EH (cell line): ENCODE measurements around the gene RAPH1.

Experiments
- DNase-seq: peaks from one replicate; pipeline ENCODE4 v3.0.0-alpha.2; 2015; ENCODE audit warnings: low read depth

The RAPH1 gene, protein sequence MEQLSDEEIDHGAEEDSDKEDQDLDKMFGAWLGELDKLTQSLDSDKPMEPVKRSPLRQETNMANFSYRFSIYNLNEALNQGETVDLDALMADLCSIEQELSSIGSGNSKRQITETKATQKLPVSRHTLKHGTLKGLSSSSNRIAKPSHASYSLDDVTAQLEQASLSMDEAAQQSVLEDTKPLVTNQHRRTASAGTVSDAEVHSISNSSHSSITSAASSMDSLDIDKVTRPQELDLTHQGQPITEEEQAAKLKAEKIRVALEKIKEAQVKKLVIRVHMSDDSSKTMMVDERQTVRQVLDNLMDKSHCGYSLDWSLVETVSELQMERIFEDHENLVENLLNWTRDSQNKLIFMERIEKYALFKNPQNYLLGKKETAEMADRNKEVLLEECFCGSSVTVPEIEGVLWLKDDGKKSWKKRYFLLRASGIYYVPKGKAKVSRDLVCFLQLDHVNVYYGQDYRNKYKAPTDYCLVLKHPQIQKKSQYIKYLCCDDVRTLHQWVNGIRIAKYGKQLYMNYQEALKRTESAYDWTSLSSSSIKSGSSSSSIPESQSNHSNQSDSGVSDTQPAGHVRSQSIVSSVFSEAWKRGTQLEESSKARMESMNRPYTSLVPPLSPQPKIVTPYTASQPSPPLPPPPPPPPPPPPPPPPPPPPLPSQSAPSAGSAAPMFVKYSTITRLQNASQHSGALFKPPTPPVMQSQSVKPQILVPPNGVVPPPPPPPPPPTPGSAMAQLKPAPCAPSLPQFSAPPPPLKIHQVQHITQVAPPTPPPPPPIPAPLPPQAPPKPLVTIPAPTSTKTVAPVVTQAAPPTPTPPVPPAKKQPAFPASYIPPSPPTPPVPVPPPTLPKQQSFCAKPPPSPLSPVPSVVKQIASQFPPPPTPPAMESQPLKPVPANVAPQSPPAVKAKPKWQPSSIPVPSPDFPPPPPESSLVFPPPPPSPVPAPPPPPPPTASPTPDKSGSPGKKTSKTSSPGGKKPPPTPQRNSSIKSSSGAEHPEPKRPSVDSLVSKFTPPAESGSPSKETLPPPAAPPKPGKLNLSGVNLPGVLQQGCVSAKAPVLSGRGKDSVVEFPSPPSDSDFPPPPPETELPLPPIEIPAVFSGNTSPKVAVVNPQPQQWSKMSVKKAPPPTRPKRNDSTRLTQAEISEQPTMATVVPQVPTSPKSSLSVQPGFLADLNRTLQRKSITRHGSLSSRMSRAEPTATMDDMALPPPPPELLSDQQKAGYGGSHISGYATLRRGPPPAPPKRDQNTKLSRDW

DNA sequence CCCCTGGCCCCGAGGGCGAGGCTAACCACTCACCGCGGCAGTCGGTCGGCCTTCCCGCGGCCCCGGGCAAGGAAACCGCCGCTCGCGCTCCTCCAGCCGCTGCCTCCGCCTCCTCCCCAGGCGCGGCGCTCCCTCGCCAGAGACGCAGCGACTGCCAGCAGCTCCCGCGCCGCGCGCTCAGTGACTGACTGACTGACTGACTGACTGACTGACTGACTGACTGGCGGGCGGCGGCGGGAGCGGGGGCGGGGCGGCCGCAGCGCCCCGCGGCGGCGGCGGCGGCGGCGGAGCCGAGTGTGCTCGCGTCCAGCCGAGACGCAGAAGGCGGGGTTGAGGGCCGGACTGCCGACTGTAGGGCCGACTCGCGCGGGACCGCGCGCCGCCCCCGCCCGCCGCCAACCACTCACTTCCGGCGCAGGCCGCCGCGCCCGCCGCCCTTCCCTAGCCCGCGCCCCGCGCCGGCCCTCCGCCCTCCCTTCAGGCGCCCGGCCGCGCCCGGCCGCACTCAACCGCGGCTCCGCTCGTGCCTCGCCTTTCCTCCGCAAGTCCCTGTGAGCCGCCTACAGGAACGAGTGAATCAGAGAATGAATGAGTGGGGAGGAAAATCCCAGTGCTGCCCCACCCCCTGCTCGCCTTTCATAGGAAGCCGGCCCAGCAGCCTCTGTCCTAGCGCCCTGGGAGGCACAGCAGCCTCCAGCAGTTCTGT lies at the start of gene RAPH1:
Gene RAPH1 (minus strand): TSS at position 224 of the 706 bp plus-strand sequence. CDS start 39,948 bp downstream, outside the sequence.
- peak; percentile 87 for DNase-seq

- DNase-seq, result no peak
These were observed 49.7 kb upstream of the RAPH1 start for GRCh38 chr2:203584784-203585183.

DNA sequence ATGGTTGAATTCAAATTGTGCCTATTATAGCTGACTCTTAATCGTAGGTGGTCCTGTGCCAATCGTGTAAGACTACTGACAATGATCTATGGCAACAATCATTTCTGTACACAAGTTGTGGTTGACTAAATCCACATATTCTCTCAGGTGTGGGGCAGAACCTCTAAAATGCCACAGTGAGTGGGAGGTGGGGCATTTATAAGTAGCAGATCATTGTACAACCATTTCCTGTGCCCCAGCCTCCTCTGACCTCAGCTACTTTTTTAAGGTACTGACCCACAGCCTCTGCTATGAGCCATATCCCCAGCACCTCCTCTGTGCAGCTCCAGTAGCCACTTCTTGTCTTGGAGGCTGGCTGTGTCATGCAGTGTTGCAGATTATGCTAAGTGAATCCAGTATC lies 48.6 kb upstream of the RAPH1 start:
- peak; percentile 79 for DNase-seq

GRCh38 chr2:203583084-203583695 lies 48.1 kb upstream of the RAPH1 start:
- no peak for DNase-seq

DNA sequence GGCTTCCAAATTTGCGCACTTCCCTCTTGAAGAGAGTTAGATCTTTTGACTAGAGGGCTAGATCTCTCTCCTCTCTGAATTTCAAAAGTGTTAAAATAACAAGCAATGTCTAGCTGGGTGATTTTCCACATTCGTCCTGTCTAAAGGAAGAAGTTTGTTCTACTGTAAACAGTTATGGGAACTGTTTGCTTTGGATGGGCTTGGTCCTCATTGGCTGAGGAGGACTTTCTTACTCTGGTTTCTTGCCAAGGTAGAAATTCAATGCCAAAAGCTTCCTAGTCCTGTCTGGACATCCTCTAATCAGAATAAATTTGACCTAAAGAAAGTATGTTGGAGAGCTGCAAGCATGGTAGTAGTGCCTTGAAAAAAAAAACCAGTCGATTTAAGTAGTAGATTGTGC lies 47.4 kb upstream of the RAPH1 start:
- peak; percentile 50 for DNase-seq

GRCh38 chr2:203580844-203581243 lies 45.7 kb upstream of the RAPH1 start:
- DNase-seq, result no peak

DNA sequence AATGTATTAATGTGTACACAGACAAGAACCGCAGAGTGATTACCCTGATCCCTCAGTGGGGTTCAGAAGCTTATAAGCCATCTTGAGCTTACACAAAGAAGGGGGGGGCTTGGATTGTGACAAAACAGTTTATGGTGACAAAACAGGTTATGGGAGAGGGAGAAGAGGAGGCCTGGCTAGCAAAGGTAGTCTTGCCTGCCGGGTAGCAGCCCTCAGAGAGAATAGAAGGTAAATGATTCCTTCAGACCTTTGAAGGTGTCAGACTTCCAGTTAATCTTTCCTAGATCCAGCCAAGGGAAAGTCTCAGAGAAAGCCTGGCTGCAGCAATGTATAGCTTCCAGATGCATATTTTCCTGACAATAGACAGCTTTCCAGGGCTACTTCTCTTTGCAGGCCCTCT lies 44.6 kb upstream of the RAPH1 start:
- DNase-seq, result no peak

- DNase-seq, result peak; percentile 56
These were observed 43.9 kb upstream of the RAPH1 start for GRCh38 chr2:203578759-203579643.

- no peak for DNase-seq
These were observed 39.7 kb upstream of the RAPH1 start for GRCh38 chr2:203574824-203575223.

GRCh38 chr2:203572316-203572715 lies 37.2 kb upstream of the RAPH1 start:
- no peak for DNase-seq

- no peak for DNase-seq
These were observed 34.7 kb upstream of the RAPH1 start for GRCh38 chr2:203569677-203570316.

GRCh38 chr2:203567691-203568090 lies 32.6 kb upstream of the RAPH1 start:
- no peak for DNase-seq

GRCh38 chr2:203566161-203566560 lies 31.1 kb upstream of the RAPH1 start:
- DNase-seq, result no peak

DNA sequence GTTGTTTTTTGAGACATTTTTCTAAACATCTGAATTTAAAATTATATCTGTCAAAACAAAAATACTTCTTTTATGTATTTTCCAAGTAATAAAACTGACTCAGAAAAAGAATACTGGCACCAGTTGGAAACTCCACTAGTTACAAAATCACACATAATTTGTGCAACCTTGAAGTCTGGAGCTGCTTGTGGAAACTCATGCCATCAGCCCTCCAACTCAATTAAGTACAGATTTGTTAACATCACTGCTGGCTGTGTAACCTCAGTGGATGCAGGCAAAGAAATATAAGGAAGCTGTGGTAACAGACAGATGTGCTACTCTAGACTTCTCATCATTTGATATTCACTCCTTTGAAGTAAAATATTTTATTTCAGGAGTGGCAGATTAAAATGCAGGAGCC lies 30.0 kb upstream of the RAPH1 start:
- DNase-seq, result no peak

DNA sequence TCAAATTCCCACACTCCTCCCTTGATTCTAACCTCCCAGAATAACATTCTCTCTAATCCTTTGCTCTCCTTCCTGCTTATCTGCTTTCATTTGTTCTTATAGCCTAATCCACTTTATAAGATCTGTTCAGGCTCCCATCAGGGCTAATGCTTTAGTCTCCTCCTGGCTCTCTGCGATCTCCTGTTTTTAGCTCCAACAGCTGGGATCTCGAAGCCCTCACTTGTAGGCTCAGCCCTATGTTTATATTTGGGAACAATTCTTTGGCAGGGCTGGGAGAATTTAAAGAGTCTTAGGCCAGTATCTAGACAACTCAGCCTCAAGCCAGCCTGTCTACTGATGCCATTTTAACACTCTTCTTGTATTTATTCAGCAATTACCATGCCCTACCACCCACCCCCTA lies 27.2 kb upstream of the RAPH1 start:
- DNase-seq, result no peak

- DNase-seq, result peak; percentile 22
These were observed 24.5 kb upstream of the RAPH1 start for GRCh38 chr2:203559641-203560040.

DNA sequence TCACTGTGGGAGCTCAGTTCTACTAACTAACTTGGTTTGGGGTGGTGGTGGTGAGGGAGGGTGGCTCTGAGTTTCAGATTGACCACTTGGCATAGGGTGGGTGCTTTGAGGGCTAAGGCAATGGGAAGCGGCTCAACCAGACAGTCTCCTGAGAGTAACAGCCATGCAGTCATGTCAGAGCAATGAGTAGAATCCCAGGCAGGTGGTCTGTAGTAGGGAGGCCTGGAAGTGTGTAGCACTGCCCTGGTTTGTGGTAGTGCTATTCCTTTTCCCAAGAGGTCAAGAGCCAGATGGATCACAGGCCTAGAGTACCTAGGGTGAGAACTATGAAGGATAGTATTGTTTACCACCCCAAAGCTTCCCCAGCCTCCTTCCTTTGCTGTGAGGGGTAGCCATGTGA lies 18.7 kb upstream of the RAPH1 start:
- DNase-seq, result no peak

DNA sequence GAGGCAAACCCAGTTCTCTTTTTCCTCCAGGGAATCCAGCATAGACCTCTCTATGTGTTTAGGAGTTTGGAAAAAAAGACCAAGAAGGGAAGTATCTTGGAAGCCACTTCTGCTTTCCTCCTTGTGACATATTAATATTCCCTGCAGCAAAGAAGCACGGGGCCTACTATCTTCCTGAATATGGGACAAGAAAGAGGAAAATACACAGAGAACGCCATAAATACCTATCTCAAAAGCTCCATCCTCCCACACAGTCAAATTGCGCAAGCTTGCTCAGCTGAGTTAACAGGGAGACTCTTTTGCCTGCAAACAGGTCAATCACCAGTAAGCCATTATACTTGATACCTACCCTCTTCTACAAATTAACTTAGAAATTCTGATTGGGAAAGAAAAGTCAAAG lies 16.7 kb upstream of the RAPH1 start:
- peak; percentile 27 for DNase-seq

- DNase-seq, result no peak
These were observed 15.2 kb upstream of the RAPH1 start for GRCh38 chr2:203550266-203550665.

DNA sequence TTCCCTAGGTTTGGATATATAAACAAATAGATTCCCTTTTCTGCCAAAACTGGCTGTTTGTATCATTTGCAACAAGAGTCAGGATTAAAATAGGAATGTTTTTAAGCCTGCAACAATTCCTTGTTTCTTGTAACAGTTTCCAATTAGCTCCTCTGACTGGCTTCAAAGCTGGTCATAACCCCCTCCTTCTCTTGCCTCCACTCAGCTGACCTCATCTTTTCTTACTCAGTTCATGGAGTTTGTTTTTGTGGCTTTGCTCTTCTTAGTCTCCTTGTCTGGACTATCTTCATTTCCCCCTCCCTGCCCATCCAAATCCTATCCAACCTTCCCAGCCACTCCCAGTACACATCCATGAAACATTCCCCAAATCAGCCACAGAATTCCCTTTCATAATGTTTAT lies 14.3 kb upstream of the RAPH1 start:
- DNase-seq, result peak; percentile 23
